Measurements from ENCODE around the gene FAM47B.

The FAM47B gene

GRCh38 chrX:34918856-34919255, 23.7 kb upstream of the FAM47B start:
- no peaks in the 10 kb centered on the region for H3K36me3 ChIP-seq (ENCODE audit: control insufficient read depth in 2 of 2, insufficient read depth in 1 of 2, low read length in 2 of 2)
- CTCF ChIA-PET, result interaction anchor here (0.6 to 1.4 kb wide), 6 partner anchors 17 to 1631 kb away, joined by 3 to 6 read pairs (median 3); no protein-coding TSS in a partner anchor
- POLR2A ChIA-PET, result no interaction called here

GRCh38 chrX:34927866-34928265, 14.7 kb upstream of the FAM47B start:
- H3K36me3 ChIP-seq (ENCODE audit: control insufficient read depth in 2 of 2, insufficient read depth in 1 of 2, low read length in 2 of 2), result no peaks in the 10 kb centered on the region
- ChIA-PET POLR2A (no interaction called here), CTCF (no interaction called here)
- no peak overlapping the region for H3K27ac ChIP-seq (ENCODE audit: extremely low read depth, low read depth, low read length)
- no peaks in the 10 kb centered on the region for H3K9me3 ChIP-seq (ENCODE audit: control insufficient read depth, insufficient read depth, low read depth, low read length)
- no peaks in the 10 kb centered on the region for H3K4me1 ChIP-seq (ENCODE audit: control insufficient read depth, insufficient read depth, low read length)
- H3K4me3 ChIP-seq (ENCODE audit: low read depth, low read length), result no peak overlapping the region
- no peak for TF ChIP-seq ZNF600 (tag by site-specific recombination; IDR thresholded peaks at IDR 0.05)
- TF ChIP-seq ZNF560 (tag by site-specific recombination; IDR thresholded peaks at IDR 0.05; ENCODE audit: borderline replicate concordance), result no peak
- no peak for TF ChIP-seq HOXA7 (CRISPR knock-in tag; IDR thresholded peaks at IDR 0.05; ENCODE audit: borderline replicate concordance)
- TF ChIP-seq KLF1 (tag by site-specific recombination; IDR thresholded peaks at IDR 0.05), result no peak
- TF ChIP-seq ZNF404 (tag by site-specific recombination; IDR thresholded peaks at IDR 0.05), result no peak
- TF ChIP-seq ZNF121 (tag by site-specific recombination; IDR thresholded peaks at IDR 0.05), result no peak
- no peak for TF ChIP-seq ZNF571 (tag by site-specific recombination; IDR thresholded peaks at IDR 0.05)
- no peak for TF ChIP-seq ZSCAN5A (tag by site-specific recombination; IDR thresholded peaks at IDR 0.05)
- TF ChIP-seq ZNF280D (tag by site-specific recombination; IDR thresholded peaks at IDR 0.05), result no peak

More at GRCh38 chrX:34918856-34919255, 23.7 kb upstream of the FAM47B start:
- Histone ChIP-seq H3K9me3 (ENCODE audit: control insufficient read depth, insufficient read depth, low read depth, low read length) (no peaks in the 10 kb centered on the region), H3K27ac (ENCODE audit: extremely low read depth, low read depth, low read length) (no peak overlapping the region), H3K4me1 (ENCODE audit: control insufficient read depth, insufficient read depth, low read length) (no peaks in the 10 kb centered on the region), H3K4me3 (ENCODE audit: low read depth, low read length) (no peak overlapping the region)
- TF ChIP-seq ZNF26 (tag by site-specific recombination; IDR thresholded peaks at IDR 0.05) (no peak), TSHZ1 (tag by site-specific recombination; IDR thresholded peaks at IDR 0.05; ENCODE audit: borderline replicate concordance) (no peak), ZNF768 (tag by site-specific recombination; IDR thresholded peaks at IDR 0.05) (no peak), ZNF18 (tag by site-specific recombination; IDR thresholded peaks at IDR 0.05) (no peak), ZNF2 (tag by site-specific recombination; IDR thresholded peaks at IDR 0.05) (no peak), ELK4 (IDR thresholded peaks at IDR 0.05; ENCODE audit: borderline replicate concordance, low read depth, low read length) (no peak)
